Prostate gland (tissue), 2 donors: ENCODE results near the gene MYH16. TPM values are rescaled to one million over a fixed set of nuclear protein-coding genes. Genes with fewer than 3 reads are reported as not detected.
A peak's percentile ranks its signal among the peaks of the same experiment; 100 is the strongest.
"Not testable (repeated sequence)": the region's sequence is repeated elsewhere in the genome, so short reads cannot be mapped to it uniquely, and the experiment has no call there.

Source experiments
- DNase-seq: peaks from one replicate; pipeline ENCODE4 v3.0.0-alpha.2; 2019; ENCODE audit warnings: low spot score
- H3K27ac ChIP-seq, 2 donors: fragments of 200-600 bp; sonication (generic); 2 replicates each; pipeline ENCODE4 v1.5.1; 2017 to 2019
- H3K27me3 ChIP-seq: fragments of 200-600 bp; sonication (generic); replicated peaks from 2 replicates; pipeline ENCODE4 v1.5.1; 2019; ENCODE audit not compliant: insufficient read depth
- H3K36me3 ChIP-seq, 2 donors: fragments of 200-600 bp; sonication (generic); 1 replicate in 1 of 2; 2 replicates in 1 of 2; pipeline versions ENCODE4 v1.5.1 to v1.8.1; 2017 to 2019
- H3K4me1 ChIP-seq: fragments of 200-600 bp; sonication (generic); replicated peaks from 2 replicates; pipeline ENCODE4 v1.5.1; 2019
- H3K4me3 ChIP-seq, 2 donors: fragments of 200-600 bp; sonication (generic); 2 replicates each; pipeline ENCODE4 v1.5.1; 2017 to 2019
- H3K9me3 ChIP-seq: fragments of 200-600 bp; sonication (generic); 2 replicates; pipeline ENCODE4 v1.5.1; 2017
- CTCF ChIP-seq, 4 experiments: fragments of 200-600 bp in 2 of 4; fragments of 450-650 bp in 2 of 4; sonication (generic) in 2 of 4; IDR thresholded peaks; 1 replicate in 3 of 4; 2 replicates in 1 of 4; pipeline ENCODE4 v1.5.1; 2016 to 2019; ENCODE audit warnings: antibody characterized with exemption in 4 of 4, mild to moderate bottlenecking in 2 of 4, moderate library complexity in 2 of 4
- POLR2A ChIP-seq: fragments of 450-650 bp; IDR thresholded peaks from one replicate; pipeline ENCODE4 v1.6.1; 2016; ENCODE audit warnings: antibody characterized with exemption, mild to moderate bottlenecking
- POLR2AphosphoS5 ChIP-seq: sonication (generic); formaldehyde crosslinking; IDR thresholded peaks from one replicate; pipeline ENCODE4 v1.6.1; 2017; ENCODE audit warnings: antibody characterized with exemption
- WGBS: methylation state at CpG from one replicate; pipeline ENCODE4 v1.1.5; 2018; 5-methylcytosine and 5-hydroxymethylcytosine counted together
- intact Hi-C: fragments of 100-400 bp; cut with DNase I; formaldehyde crosslinking; loops from one replicate; pipeline ENCODE4 v1.14.2; 2022
- total RNA-seq, 2 donors: library from RNA; depleted of rRNA; stranded (reverse); fragments of >200 nt; gene quantifications; one replicate each; pipeline ENCODE4 v1.1.0, GENCODE V29; 2016

The MYH16 gene
- total RNA-seq, 2 donors from 2014 or later = 0.97 TPM; not detected in 1

GRCh38 chr7:99267481-99267840 is 5.2 kb upstream of the MYH16 start:
- TF ChIP-seq POLR2AphosphoS5 (no peak), CTCF (IDR thresholded peaks at IDR 0.05) (no peak), POLR2A (no peak)
- intact Hi-C loops = no loop called here
- no peaks in the 10 kb centered on the region for H3K36me3 ChIP-seq
- H3K9me3 ChIP-seq = no peaks in the 10 kb centered on the region
- H3K4me1 ChIP-seq = no peaks in the 10 kb centered on the region
- WGBS = 86% methylated on average over 5 of the region's 5 CpGs
- H3K27ac ChIP-seq = peak overlapping the region in 1 of 2 donors; percentile 56
- no peak overlapping the region for H3K4me3 ChIP-seq
- DNase-seq = no peak
- H3K27me3 ChIP-seq = no peaks in the 10 kb centered on the region

GRCh38 chr7:99267841-99268576 is 4.6 kb upstream of the MYH16 start:
- WGBS = 56% methylated on average over 17 of the region's 17 CpGs
- H3K4me3 ChIP-seq = no peak overlapping the region
- intact Hi-C loops = no loop called here
- H3K27me3 ChIP-seq = no peaks in the 10 kb centered on the region
- peak overlapping the region; percentile 29 to 56 for H3K27ac ChIP-seq
- no peaks in the 10 kb centered on the region for H3K9me3 ChIP-seq
- peak; percentile 32 for DNase-seq
- H3K36me3 ChIP-seq = no peaks in the 10 kb centered on the region
- no peak for TF ChIP-seq POLR2A
- peak; percentile 34 for TF ChIP-seq POLR2AphosphoS5
- no peak for TF ChIP-seq CTCF (IDR thresholded peaks at IDR 0.05)
- no peaks in the 10 kb centered on the region for H3K4me1 ChIP-seq

GRCh38 chr7:99268577-99268908 is 4.1 kb upstream of the MYH16 start:
- intact Hi-C loops = no loop called here
- Histone ChIP-seq H3K4me3 (no peak overlapping the region), H3K27ac (peak overlapping the region; percentile 29 to 56), H3K9me3 (no peaks in the 10 kb centered on the region), H3K4me1 (no peaks in the 10 kb centered on the region), H3K36me3 (no peaks in the 10 kb centered on the region), H3K27me3 (no peaks in the 10 kb centered on the region)
- TF ChIP-seq POLR2A = no peak
- TF ChIP-seq POLR2AphosphoS5 = no peak
- TF ChIP-seq CTCF (IDR thresholded peaks at IDR 0.05) = no peak
- DNase-seq = no peak
- 76% methylated on average over 4 of the region's 4 CpGs for WGBS

- Histone ChIP-seq H3K9me3 (no peaks in the 10 kb centered on the region), H3K4me3 (no peak overlapping the region), H3K36me3 (no peaks in the 10 kb centered on the region), H3K27me3 (no peaks in the 10 kb centered on the region), H3K4me1 (no peaks in the 10 kb centered on the region), H3K27ac (no peak overlapping the region)
- TF ChIP-seq POLR2AphosphoS5 (no peak), CTCF (IDR thresholded peaks at IDR 0.05) (peak in 1 of 4 experiments; percentile 3)
- DNase-seq = no peak
- intact Hi-C loops = no loop called here
- 61% methylated on average over 16 of the region's 16 CpGs for WGBS
These were observed 1.9 kb upstream of the MYH16 start for GRCh38 chr7:99270702-99271101.

GRCh38 chr7:99273561-99273960 is 922 bp downstream of the MYH16 start:
- H3K27me3 ChIP-seq, H3K9me3 ChIP-seq, H3K36me3 ChIP-seq, H3K27ac ChIP-seq, H3K4me3 ChIP-seq, DNase-seq, H3K4me1 ChIP-seq, intact Hi-C loops: not testable (repeated sequence)
- WGBS = 100% methylated on average over 1 of the region's 1 CpG

- intact Hi-C loops, H3K36me3 ChIP-seq, DNase-seq, H3K4me1 ChIP-seq, H3K27ac ChIP-seq, H3K9me3 ChIP-seq, H3K27me3 ChIP-seq, H3K4me3 ChIP-seq: not testable (repeated sequence)
- 96% methylated on average over 7 of the region's 7 CpGs for WGBS
These were observed 2.3 kb downstream of the MYH16 start for GRCh38 chr7:99274908-99275307.
